ENCODE measurements around the gene PTPRM.

The PTPRM gene

GRCh38 chr18:7632152-7633098 is 65.3 kb downstream of the PTPRM start:
- no peak for DNase-seq

GRCh38 chr18:7633171-7633570 is 66.1 kb downstream of the PTPRM start:
- DNase-seq: no peak

- no peak for DNase-seq
Observed at GRCh38 chr18:7635948-7636347, 68.8 kb downstream of the PTPRM start.

GRCh38 chr18:7637269-7637668 is 70.2 kb downstream of the PTPRM start:
- DNase-seq: no peak

GRCh38 chr18:7638321-7638720 is 71.2 kb downstream of the PTPRM start:
- no peak for DNase-seq

GRCh38 chr18:7641813-7642212 is 74.7 kb downstream of the PTPRM start:
- no peak for DNase-seq

- DNase-seq: no peak
Observed at GRCh38 chr18:7642331-7642890, 75.3 kb downstream of the PTPRM start.

- no peak for DNase-seq
Observed at GRCh38 chr18:7645756-7646155, 78.6 kb downstream of the PTPRM start.

GRCh38 chr18:7646174-7646886 is 79.2 kb downstream of the PTPRM start:
- DNase-seq: no peak

GRCh38 chr18:7647500-7647899 is 80.4 kb downstream of the PTPRM start:
- no peak for DNase-seq

- DNase-seq: no peak
Observed at GRCh38 chr18:7657050-7657449, 89.9 kb downstream of the PTPRM start.

GRCh38 chr18:7657937-7658336 is 90.8 kb downstream of the PTPRM start:
- no peak for DNase-seq

- DNase-seq: no peak
Observed at GRCh38 chr18:7658701-7659100, 91.6 kb downstream of the PTPRM start.

- DNase-seq: no peak
Observed at GRCh38 chr18:7661207-7661606, 94.1 kb downstream of the PTPRM start.

GRCh38 chr18:7662866-7663265 is 95.8 kb downstream of the PTPRM start:
- no peak for DNase-seq

- no peak for DNase-seq
Observed at GRCh38 chr18:7663366-7664312, 96.5 kb downstream of the PTPRM start.

- DNase-seq: no peak
Observed at GRCh38 chr18:7666195-7666776, 99.2 kb downstream of the PTPRM start.

- DNase-seq: no peak
Observed at GRCh38 chr18:7668392-7668791, 101.3 kb downstream of the PTPRM start.

- DNase-seq: no peak
Observed at GRCh38 chr18:7669361-7669760, 102.2 kb downstream of the PTPRM start.

GRCh38 chr18:7671105-7671504 is 104.0 kb downstream of the PTPRM start:
- no peak for DNase-seq

GRCh38 chr18:7676253-7676873 is 109.2 kb downstream of the PTPRM start:
- no peak for DNase-seq

- DNase-seq: no peak
Observed at GRCh38 chr18:7677001-7677400, 109.9 kb downstream of the PTPRM start.

Measured in DMS153 (cell line).